ENCODE results near the gene CD46.
A peak's percentile ranks its signal among the peaks of the same experiment; 100 is the strongest.
"Not testable (repeated sequence)": the region's sequence is repeated elsewhere in the genome, so short reads cannot be mapped to it uniquely, and the experiment has no call there.

The CD46 gene

GRCh38 chr1:207751790-207752455, at the start of gene CD46:
Gene CD46 (plus strand): TSS chr1:207752054. CDS start chr1:207752213, 159 bp downstream.
- H3K27me3 Mint-ChIP-seq (ENCODE audit: low read depth): no peaks in the 10 kb centered on the region
- H3K27ac Mint-ChIP-seq: peak within 1 kb of the TSS; percentile 96
- peaks cover 16% of the 10 kb centered on the region for H3K36me3 Mint-ChIP-seq (ENCODE audit: low read depth)
- H3K9me3 Mint-ChIP-seq: no peaks in the 10 kb centered on the region
- peak; percentile 95 for DNase-seq (ENCODE audit: low spot score)
- H3K4me3 Mint-ChIP-seq: peak within 1 kb of the TSS; percentile 99
- H3K4me1 Mint-ChIP-seq (ENCODE audit: low read depth): peaks cover 59% of the 10 kb centered on the region

- DNase-seq (ENCODE audit: low spot score): no peak
- Mint-ChIP-seq H3K4me3 (no peak overlapping the region), H3K27ac (no peak overlapping the region), H3K27me3 (ENCODE audit: low read depth) (peaks cover 18% of the 10 kb centered on the region), H3K9me3 (no peaks in the 10 kb centered on the region), H3K36me3 (ENCODE audit: low read depth) (no peaks in the 10 kb centered on the region), H3K4me1 (ENCODE audit: low read depth) (no peaks in the 10 kb centered on the region)
These were observed 49.5 kb upstream of the CD46 start for GRCh38 chr1:207702317-207702716.

GRCh38 chr1:207703712-207704111, 48.1 kb upstream of the CD46 start:
- Mint-ChIP-seq H3K4me1 (ENCODE audit: low read depth) (no peaks in the 10 kb centered on the region), H3K9me3 (no peaks in the 10 kb centered on the region), H3K4me3 (no peak overlapping the region), H3K27ac (no peak overlapping the region), H3K27me3 (ENCODE audit: low read depth) (peaks cover 14% of the 10 kb centered on the region), H3K36me3 (ENCODE audit: low read depth) (no peaks in the 10 kb centered on the region)
- DNase-seq (ENCODE audit: low spot score): no peak

GRCh38 chr1:207708004-207708403, 43.9 kb upstream of the CD46 start:
- H3K36me3 Mint-ChIP-seq (ENCODE audit: low read depth); H3K4me3 Mint-ChIP-seq; H3K4me1 Mint-ChIP-seq (ENCODE audit: low read depth); H3K27me3 Mint-ChIP-seq (ENCODE audit: low read depth); H3K9me3 Mint-ChIP-seq; H3K27ac Mint-ChIP-seq; DNase-seq (ENCODE audit: low spot score): not testable (repeated sequence)

- H3K27ac Mint-ChIP-seq: no peak overlapping the region
These were observed 40.6 kb upstream of the CD46 start for GRCh38 chr1:207711285-207711684.

GRCh38 chr1:207712701-207713100, 39.2 kb upstream of the CD46 start:
- not testable (repeated sequence) for H3K9me3 Mint-ChIP-seq; H3K4me1 Mint-ChIP-seq (ENCODE audit: low read depth); H3K36me3 Mint-ChIP-seq (ENCODE audit: low read depth); H3K4me3 Mint-ChIP-seq; H3K27me3 Mint-ChIP-seq (ENCODE audit: low read depth); H3K27ac Mint-ChIP-seq; DNase-seq (ENCODE audit: low spot score)

More at GRCh38 chr1:207711285-207711684, 40.6 kb upstream of the CD46 start:
- no peaks in the 10 kb centered on the region for H3K36me3 Mint-ChIP-seq (ENCODE audit: low read depth)
- DNase-seq (ENCODE audit: low spot score): no peak
- no peak overlapping the region for H3K4me3 Mint-ChIP-seq
- no peaks in the 10 kb centered on the region for H3K4me1 Mint-ChIP-seq (ENCODE audit: low read depth)
- H3K9me3 Mint-ChIP-seq: no peaks in the 10 kb centered on the region
- H3K27me3 Mint-ChIP-seq (ENCODE audit: low read depth): no peaks in the 10 kb centered on the region

GRCh38 chr1:207713529-207713928, 38.3 kb upstream of the CD46 start:
- Mint-ChIP-seq H3K4me1 (ENCODE audit: low read depth) (no peaks in the 10 kb centered on the region), H3K27me3 (ENCODE audit: low read depth) (peaks cover 7% of the 10 kb centered on the region), H3K9me3 (no peaks in the 10 kb centered on the region), H3K36me3 (ENCODE audit: low read depth) (no peaks in the 10 kb centered on the region), H3K27ac (no peak overlapping the region), H3K4me3 (no peak overlapping the region)
- no peak for DNase-seq (ENCODE audit: low spot score)

- no peak overlapping the region for H3K4me3 Mint-ChIP-seq
- DNase-seq (ENCODE audit: low spot score): no peak
- H3K36me3 Mint-ChIP-seq (ENCODE audit: low read depth): no peaks in the 10 kb centered on the region
- no peak overlapping the region for H3K27ac Mint-ChIP-seq
- H3K27me3 Mint-ChIP-seq (ENCODE audit: low read depth): peaks cover 7% of the 10 kb centered on the region
- H3K9me3 Mint-ChIP-seq: no peaks in the 10 kb centered on the region
- H3K4me1 Mint-ChIP-seq (ENCODE audit: low read depth): no peaks in the 10 kb centered on the region
These were observed 32.6 kb upstream of the CD46 start for GRCh38 chr1:207719234-207719633.

GRCh38 chr1:207728200-207728858, 23.5 kb upstream of the CD46 start:
- not testable (repeated sequence) for H3K4me1 Mint-ChIP-seq (ENCODE audit: low read depth); DNase-seq (ENCODE audit: low spot score); H3K36me3 Mint-ChIP-seq (ENCODE audit: low read depth); H3K9me3 Mint-ChIP-seq; H3K27me3 Mint-ChIP-seq (ENCODE audit: low read depth); H3K4me3 Mint-ChIP-seq; H3K27ac Mint-ChIP-seq

- H3K4me3 Mint-ChIP-seq; H3K27ac Mint-ChIP-seq; H3K4me1 Mint-ChIP-seq (ENCODE audit: low read depth); DNase-seq (ENCODE audit: low spot score); H3K36me3 Mint-ChIP-seq (ENCODE audit: low read depth); H3K9me3 Mint-ChIP-seq: not testable (repeated sequence)
- peaks cover 11% of the 10 kb centered on the region for H3K27me3 Mint-ChIP-seq (ENCODE audit: low read depth)
These were observed 14.2 kb upstream of the CD46 start for GRCh38 chr1:207737503-207738157.

GRCh38 chr1:207738158-207738659, 13.6 kb upstream of the CD46 start:
- not testable (repeated sequence) for H3K4me3 Mint-ChIP-seq; H3K4me1 Mint-ChIP-seq (ENCODE audit: low read depth); H3K27ac Mint-ChIP-seq; DNase-seq (ENCODE audit: low spot score); H3K36me3 Mint-ChIP-seq (ENCODE audit: low read depth); H3K9me3 Mint-ChIP-seq
- H3K27me3 Mint-ChIP-seq (ENCODE audit: low read depth): peaks cover 11% of the 10 kb centered on the region

GRCh38 chr1:207740207-207740606, 11.6 kb upstream of the CD46 start:
- Mint-ChIP-seq H3K4me3 (no peak overlapping the region), H3K9me3 (no peaks in the 10 kb centered on the region), H3K27me3 (ENCODE audit: low read depth) (peaks cover 11% of the 10 kb centered on the region), H3K27ac (no peak overlapping the region), H3K36me3 (ENCODE audit: low read depth) (no peaks in the 10 kb centered on the region), H3K4me1 (ENCODE audit: low read depth) (no peaks in the 10 kb centered on the region)
- DNase-seq (ENCODE audit: low spot score): no peak

- Mint-ChIP-seq H3K4me3 (no peak overlapping the region), H3K36me3 (ENCODE audit: low read depth) (no peaks in the 10 kb centered on the region), H3K27me3 (ENCODE audit: low read depth) (peaks cover 9% of the 10 kb centered on the region), H3K27ac (no peak overlapping the region), H3K4me1 (ENCODE audit: low read depth) (no peaks in the 10 kb centered on the region), H3K9me3 (no peaks in the 10 kb centered on the region)
- DNase-seq (ENCODE audit: low spot score): no peak
These were observed 8.9 kb upstream of the CD46 start for GRCh38 chr1:207742850-207743555.
